ENCODE data around the gene ENDOU. TPM values are rescaled to one million over a fixed set of nuclear protein-coding genes. Genes with fewer than 3 reads are reported as not detected.

The ENDOU gene
- total RNA-seq, 1 experiment from 2014 or later, result not detected

GRCh38 chr12:47746073-47746472, 20.8 kb upstream of the ENDOU start:
- Mint-ChIP-seq H3K4me3 (no peak overlapping the region), H3K27ac (no peak overlapping the region), H3K9me3 (no peaks in the 10 kb centered on the region), H3K27me3 (ENCODE audit: low read depth) (peaks cover 7% of the 10 kb centered on the region; the same call in 1 of the 2 replicates), H3K4me1 (peaks cover 33% of the 10 kb centered on the region), H3K36me3 (no peaks in the 10 kb centered on the region)
- CTCF ChIA-PET, result interaction anchor here (2.0 to 2.3 kb wide), 2 partner anchors 12 to 21 kb away, joined by 7 to 12 read pairs; partner anchors contain the start of gene RAPGEF3
- no peak for TF ChIP-seq KAT7 (CRISPR knock-in tag; IDR thresholded peaks at IDR 0.05; ENCODE audit: borderline replicate concordance)
- TF ChIP-seq, protein P1, sequence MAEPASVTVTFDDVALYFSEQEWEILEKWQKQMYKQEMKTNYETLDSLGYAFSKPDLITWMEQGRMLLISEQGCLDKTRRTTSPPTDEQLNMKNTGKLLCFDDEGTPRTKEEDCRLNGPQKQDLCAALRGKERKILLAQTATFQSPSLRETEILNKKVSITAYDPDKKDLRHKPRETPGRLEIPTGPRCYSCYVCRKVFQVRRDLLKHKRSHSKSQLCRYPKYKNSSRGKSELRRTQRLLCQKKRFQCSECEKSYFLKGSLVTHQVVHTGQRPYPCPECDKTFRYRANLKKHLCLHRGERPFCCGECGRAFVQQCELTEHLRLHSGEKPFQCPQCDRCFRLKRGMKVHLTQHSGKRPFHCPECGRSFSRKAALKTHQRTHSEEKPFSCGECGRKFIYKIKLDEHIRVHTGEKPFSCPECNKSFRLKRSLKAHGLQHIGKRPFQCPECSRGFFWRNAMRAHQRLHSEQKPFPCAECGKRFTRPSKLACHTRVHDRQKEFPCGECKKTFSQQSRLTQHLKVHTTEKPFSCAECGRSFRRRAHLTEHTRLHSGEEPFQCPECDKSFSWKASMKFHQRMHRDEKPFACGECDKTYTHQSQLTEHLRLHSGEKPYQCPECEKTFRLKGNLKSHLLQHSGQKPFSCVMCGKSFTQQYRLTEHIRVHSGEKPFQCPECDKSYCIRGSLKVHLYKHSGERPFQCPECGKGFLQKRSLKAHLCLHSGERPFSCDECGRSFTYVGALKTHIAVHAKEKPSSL (CRISPR knock-in tag; conservative IDR thresholded peaks at IDR 0.05), result no peak
- TF ChIP-seq, protein P2, sequence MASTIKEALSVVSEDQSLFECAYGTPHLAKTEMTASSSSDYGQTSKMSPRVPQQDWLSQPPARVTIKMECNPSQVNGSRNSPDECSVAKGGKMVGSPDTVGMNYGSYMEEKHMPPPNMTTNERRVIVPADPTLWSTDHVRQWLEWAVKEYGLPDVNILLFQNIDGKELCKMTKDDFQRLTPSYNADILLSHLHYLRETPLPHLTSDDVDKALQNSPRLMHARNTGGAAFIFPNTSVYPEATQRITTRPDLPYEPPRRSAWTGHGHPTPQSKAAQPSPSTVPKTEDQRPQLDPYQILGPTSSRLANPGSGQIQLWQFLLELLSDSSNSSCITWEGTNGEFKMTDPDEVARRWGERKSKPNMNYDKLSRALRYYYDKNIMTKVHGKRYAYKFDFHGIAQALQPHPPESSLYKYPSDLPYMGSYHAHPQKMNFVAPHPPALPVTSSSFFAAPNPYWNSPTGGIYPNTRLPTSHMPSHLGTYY (CRISPR knock-in tag; IDR thresholded peaks at IDR 0.05), result no peak
- no peak for TF ChIP-seq NFATC4 (CRISPR knock-in tag; IDR thresholded peaks at IDR 0.05)
- no peak for TF ChIP-seq MLX (CRISPR knock-in tag; IDR thresholded peaks at IDR 0.05)
- TF ChIP-seq ESRRA (CRISPR knock-in tag; IDR thresholded peaks at IDR 0.05; ENCODE audit: borderline replicate concordance), result no peak
- no peak for TF ChIP-seq HMGA2 (CRISPR knock-in tag; IDR thresholded peaks at IDR 0.05)
- TF ChIP-seq CDX4 (CRISPR knock-in tag; IDR thresholded peaks at IDR 0.05; ENCODE audit: borderline replicate concordance), result no peak
- TF ChIP-seq ZNF219 (CRISPR knock-in tag; IDR thresholded peaks at IDR 0.05; ENCODE audit: borderline replicate concordance), result no peak
- no peak for TF ChIP-seq ELF4 (CRISPR knock-in tag; IDR thresholded peaks at IDR 0.05; ENCODE audit: low read depth)
- TF ChIP-seq CTCF (IDR thresholded peaks at IDR 0.05), result no peak
- TF ChIP-seq JUN (CRISPR knock-in tag; IDR thresholded peaks at IDR 0.05), result no peak
- TF ChIP-seq PRRX2 (CRISPR knock-in tag; IDR thresholded peaks at IDR 0.05), result no peak
- TF ChIP-seq TEAD4 (CRISPR knock-in tag; IDR thresholded peaks at IDR 0.05), result no peak
- no peak for TF ChIP-seq GRHL2 (CRISPR knock-in tag; IDR thresholded peaks at IDR 0.05; ENCODE audit: insufficient replicate concordance, severe bottlenecking)
- no peak for TF ChIP-seq USF2 (CRISPR knock-in tag; IDR thresholded peaks at IDR 0.05)
- POLR2A ChIA-PET, result no interaction called here
- ATAC-seq (no peak), DNase-seq (ENCODE audit: low spot score) (no peak)

GRCh38 chr12:47745485-47746041, 20.3 kb upstream of the ENDOU start:
- H3K4me3 Mint-ChIP-seq, result no peak overlapping the region
- no peak for DNase-seq (ENCODE audit: low spot score)
- ChIA-PET POLR2A (interaction anchor here (3.4 kb wide), 1 partner anchor 33 kb away, joined by 17 read pairs; no protein-coding TSS in a partner anchor), CTCF (interaction anchor here (2.1 to 15.4 kb wide), 8 partner anchors 10 to 95 kb away, joined by 6 to 735 read pairs (median 46); partner anchors contain the start of genes RAPGEF3, RPAP3 and SLC48A1)
- no peaks in the 10 kb centered on the region for H3K36me3 Mint-ChIP-seq
- H3K27ac Mint-ChIP-seq, result no peak overlapping the region
- peaks cover 7% of the 10 kb centered on the region; the same call in 1 of the 2 replicates for H3K27me3 Mint-ChIP-seq (ENCODE audit: low read depth)
- H3K9me3 Mint-ChIP-seq, result no peaks in the 10 kb centered on the region
- peaks cover 33% of the 10 kb centered on the region for H3K4me1 Mint-ChIP-seq
- ATAC-seq, result no peak
- TF ChIP-seq IRF2 (CRISPR knock-in tag; IDR thresholded peaks at IDR 0.05; ENCODE audit: borderline replicate concordance, low read depth) (no peak), FOXP4 (CRISPR knock-in tag; IDR thresholded peaks at IDR 0.05) (no peak), FOXJ3 (CRISPR knock-in tag; IDR thresholded peaks at IDR 0.05; ENCODE audit: borderline replicate concordance) (no peak), ZNF263 (CRISPR knock-in tag; IDR thresholded peaks at IDR 0.05; ENCODE audit: low read depth) (no peak), SOX15 (CRISPR knock-in tag; IDR thresholded peaks at IDR 0.05) (no peak), HMGA2 (CRISPR knock-in tag; IDR thresholded peaks at IDR 0.05) (no peak), CREB1 (CRISPR knock-in tag; IDR thresholded peaks at IDR 0.05) (no peak), ELF4 (CRISPR knock-in tag; IDR thresholded peaks at IDR 0.05; ENCODE audit: low read depth) (no peak), ESRRA (CRISPR knock-in tag; IDR thresholded peaks at IDR 0.05; ENCODE audit: borderline replicate concordance) (no peak), ATF1 (CRISPR knock-in tag; IDR thresholded peaks at IDR 0.05) (no peak)
- TF ChIP-seq, protein P3, sequence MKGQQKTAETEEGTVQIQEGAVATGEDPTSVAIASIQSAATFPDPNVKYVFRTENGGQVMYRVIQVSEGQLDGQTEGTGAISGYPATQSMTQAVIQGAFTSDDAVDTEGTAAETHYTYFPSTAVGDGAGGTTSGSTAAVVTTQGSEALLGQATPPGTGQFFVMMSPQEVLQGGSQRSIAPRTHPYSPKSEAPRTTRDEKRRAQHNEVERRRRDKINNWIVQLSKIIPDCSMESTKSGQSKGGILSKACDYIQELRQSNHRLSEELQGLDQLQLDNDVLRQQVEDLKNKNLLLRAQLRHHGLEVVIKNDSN (CRISPR knock-in tag; IDR thresholded peaks at IDR 0.05), result no peak
